Neural cell (in vitro differentiated cells): ENCODE results near the gene FAR2.

Experiments
- EP300 ChIP-seq: fragments of 450-650 bp; conservative IDR thresholded peaks from 2 replicates; pipeline ENCODE4 v1.6.1; 2014; ENCODE audit warnings: antibody characterized with exemption, mild to moderate bottlenecking, moderate library complexity; ENCODE audit not compliant: poor library complexity, severe bottlenecking
- EZH2 ChIP-seq: fragments of 200-600, 300-800 bp; shearing (Covaris generic), sonication (generic); IDR thresholded peaks from 2 replicates; pipeline ENCODE4 v1.6.1; 2014; ENCODE audit warnings: antibody characterized with exemption, low read length, borderline replicate concordance, mild to moderate bottlenecking; ENCODE audit not compliant: insufficient read depth, poor library complexity, severe bottlenecking
- SMC3 ChIP-seq: fragments of 450-650 bp; conservative IDR thresholded peaks from 2 replicates; pipeline ENCODE4 v1.6.1; 2014; ENCODE audit warnings: antibody characterized with exemption, mild to moderate bottlenecking, moderate library complexity; ENCODE audit not compliant: poor library complexity
- TAF1 ChIP-seq: IDR thresholded peaks from 2 replicates; pipeline ENCODE4 v1.6.1; 2012; ENCODE audit warnings: low read depth
- TF ChIP-seq, protein P1 (sequence below): fragments of 450-650 bp; IDR thresholded peaks from 2 replicates; pipeline ENCODE4 v1.5.1; 2014; ENCODE audit warnings: antibody characterized with exemption, mild to moderate bottlenecking, moderate library complexity; ENCODE audit not compliant: poor library complexity, severe bottlenecking

DNA sequence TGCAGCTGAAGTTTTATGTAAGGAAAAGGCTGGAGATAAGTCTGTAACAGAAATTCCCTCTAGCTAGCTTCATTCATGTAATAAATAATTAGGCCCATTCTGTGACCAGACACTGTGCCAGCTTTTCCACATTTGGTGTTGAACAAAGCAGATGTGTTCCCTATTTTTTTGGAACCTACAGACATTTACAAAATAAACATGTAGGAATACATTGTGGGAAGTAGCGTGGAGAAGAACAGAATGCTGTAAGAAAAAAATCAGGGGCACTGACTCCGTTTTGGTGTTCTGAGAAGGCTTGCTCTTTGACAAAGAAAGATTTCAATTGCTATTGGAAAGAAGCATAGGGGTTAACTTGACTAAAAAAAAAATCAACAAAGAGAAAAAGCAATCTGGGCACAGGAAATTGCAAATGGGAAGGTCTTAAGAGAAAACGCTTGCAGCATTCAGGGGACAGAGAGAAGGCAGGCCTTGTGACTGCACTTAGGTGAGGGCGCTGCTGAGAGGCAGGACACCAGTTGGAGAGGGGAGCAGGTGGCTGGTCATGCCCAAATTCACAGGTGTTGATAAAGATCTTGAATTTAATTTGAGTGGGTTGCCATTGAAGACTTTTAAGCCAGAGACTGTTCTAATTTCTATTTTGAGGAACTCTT is 4.0 kb downstream of the FAR2 start:
- TF ChIP-seq SMC3 (no peak), EZH2 (no peak), TAF1 (no peak), EP300 (no peak)
- TF ChIP-seq, protein P1, sequence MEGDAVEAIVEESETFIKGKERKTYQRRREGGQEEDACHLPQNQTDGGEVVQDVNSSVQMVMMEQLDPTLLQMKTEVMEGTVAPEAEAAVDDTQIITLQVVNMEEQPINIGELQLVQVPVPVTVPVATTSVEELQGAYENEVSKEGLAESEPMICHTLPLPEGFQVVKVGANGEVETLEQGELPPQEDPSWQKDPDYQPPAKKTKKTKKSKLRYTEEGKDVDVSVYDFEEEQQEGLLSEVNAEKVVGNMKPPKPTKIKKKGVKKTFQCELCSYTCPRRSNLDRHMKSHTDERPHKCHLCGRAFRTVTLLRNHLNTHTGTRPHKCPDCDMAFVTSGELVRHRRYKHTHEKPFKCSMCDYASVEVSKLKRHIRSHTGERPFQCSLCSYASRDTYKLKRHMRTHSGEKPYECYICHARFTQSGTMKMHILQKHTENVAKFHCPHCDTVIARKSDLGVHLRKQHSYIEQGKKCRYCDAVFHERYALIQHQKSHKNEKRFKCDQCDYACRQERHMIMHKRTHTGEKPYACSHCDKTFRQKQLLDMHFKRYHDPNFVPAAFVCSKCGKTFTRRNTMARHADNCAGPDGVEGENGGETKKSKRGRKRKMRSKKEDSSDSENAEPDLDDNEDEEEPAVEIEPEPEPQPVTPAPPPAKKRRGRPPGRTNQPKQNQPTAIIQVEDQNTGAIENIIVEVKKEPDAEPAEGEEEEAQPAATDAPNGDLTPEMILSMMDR, result no peak
